OCI-LY7 (cell line): ENCODE measurements around the gene CFDP1. TPM values are rescaled to one million over a fixed set of nuclear protein-coding genes. Genes with fewer than 3 reads are reported as not detected.
A peak's percentile ranks its signal among the peaks of the same experiment; 100 is the strongest.

Experiments used
- BruUV-seq: library from RNA; stranded (reverse); fragments of 400-500 nt; replicated peaks from 2 replicates; lab custom pipeline; 2021; lab: Mats Ljungman, UMichigan
- CTCF ChIA-PET: fragments of 300-600 bp; sonication (Branson Sonifier 250); formaldehyde crosslinking; loops from one replicate; lab custom pipeline; 2022; ENCODE audit warnings: antibody characterized with exemption; ENCODE audit not compliant: unreplicated experiment; lab: Charles Lee
- POLR2A ChIA-PET: fragments of 300-600 bp; sonication (Branson Sonifier 250); formaldehyde crosslinking; loops from one replicate; lab custom pipeline; 2022; ENCODE audit warnings: antibody characterized with exemption; lab: Charles Lee
- DNase-seq: peaks from one replicate; pipeline ENCODE4 v3.0.0-alpha.2; 2015; ENCODE audit warnings: low spot score
- H2AFZ ChIP-seq: fragments of 200-600 bp; sonication (generic), shearing (Covaris generic); 2 replicates; pipeline ENCODE4 v1.6.1; 2014; ENCODE audit warnings: mild to moderate bottlenecking, antibody characterized with exemption, low read length, moderate library complexity
- H3K27ac ChIP-seq: fragments of 200-600 bp; sonication (generic); 2 replicates; pipeline ENCODE4 v1.5.1; 2014; ENCODE audit warnings: mixed run types, low read depth, mild to moderate bottlenecking, moderate library complexity, low read length, inconsistent platforms; ENCODE audit not compliant: poor library complexity, severe bottlenecking
- H3K36me3 ChIP-seq: fragments of 200-600 bp; sonication (generic); 2 replicates; pipeline ENCODE4 v1.6.1; 2014; ENCODE audit warnings: mild to moderate bottlenecking, antibody characterized with exemption, low read length, moderate library complexity, mixed read lengths; ENCODE audit not compliant: insufficient read depth
- H3K4me1 ChIP-seq: fragments of 200-600 bp; sonication (generic); 2 replicates; pipeline ENCODE4 v1.5.1; 2014; ENCODE audit warnings: mild to moderate bottlenecking, low read length; ENCODE audit not compliant: insufficient read depth, poor library complexity, severe bottlenecking
- H3K4me2 ChIP-seq: fragments of 200-600 bp; sonication (generic); 2 replicates; pipeline ENCODE4 v1.6.1; 2014; ENCODE audit warnings: mild to moderate bottlenecking, low read length
- H3K4me3 ChIP-seq: fragments of 200-600 bp; sonication (generic); 2 replicates; pipeline ENCODE4 v1.5.1; 2014; ENCODE audit warnings: mild to moderate bottlenecking, low read depth, low read length; ENCODE audit not compliant: poor library complexity, severe bottlenecking
- H3K79me2 ChIP-seq: fragments of 200-600 bp; sonication (generic); 2 replicates; pipeline ENCODE4 v1.6.1; 2016; ENCODE audit warnings: low read depth, mild to moderate bottlenecking, low read length, moderate library complexity, mixed read lengths; ENCODE audit not compliant: insufficient read depth
- H3K9me2 ChIP-seq: fragments of 200-600 bp; sonication (generic); 2 replicates; pipeline ENCODE4 v1.6.1; 2016; ENCODE audit warnings: mild to moderate bottlenecking, low read length, mixed read lengths; ENCODE audit not compliant: insufficient read depth
- H3K9me3 ChIP-seq: fragments of 200-600 bp; sonication (generic); 2 replicates; pipeline ENCODE4 v1.6.1; 2014; ENCODE audit warnings: mild to moderate bottlenecking, mixed run types, low read length, mixed read lengths
- H4K20me1 ChIP-seq: fragments of 200-600 bp; sonication (generic); 2 replicates; pipeline ENCODE4 v1.6.1; 2014; ENCODE audit warnings: mild to moderate bottlenecking, antibody characterized with exemption, low read length, moderate library complexity, mixed read lengths; ENCODE audit not compliant: insufficient read depth
- CTCF ChIP-seq: fragments of 200-600 bp; sonication (generic); conservative IDR thresholded peaks from 2 replicates; pipeline ENCODE4 v1.5.1; 2014; ENCODE audit warnings: mild to moderate bottlenecking, antibody characterized with exemption, low read length, moderate library complexity, mixed read lengths
- EZH2phosphoT487 ChIP-seq: fragments of 200-600 bp; sonication (generic); IDR thresholded peaks from 2 replicates; pipeline ENCODE4 v1.6.1; 2018; ENCODE audit warnings: low read depth, borderline replicate concordance, mild to moderate bottlenecking, mixed run types, antibody characterized with exemption, low read length, moderate library complexity, mixed read lengths
- intact Hi-C: fragments of 100-400 bp; cut with micrococcal nuclease; formaldehyde crosslinking; loops from one replicate; pipeline ENCODE4 v1.10.0; 2022; ENCODE audit not compliant: unreplicated experiment
- total RNA-seq, 2 experiments: library from RNA; depleted of rRNA in 1 of 2; stranded (reverse); fragments of >200 nt in 1 of 2; shearing (Covaris generic) in 1 of 2; gene quantifications; 2 replicates each; pipeline ENCODE4 v1.2.3, GENCODE V29; 2014 to 2022

The CFDP1 gene
- total RNA-seq, 2 experiments from 2014 or later: 30.0 to 57.6 TPM

- Histone ChIP-seq H3K4me3 (no peak overlapping the region), H3K9me2 (no peaks in the 10 kb centered on the region), H3K4me1 (no peaks in the 10 kb centered on the region), H3K27ac (no peak overlapping the region), H3K9me3 (no peaks in the 10 kb centered on the region), H4K20me1 (no peaks in the 10 kb centered on the region), H3K36me3 (no peaks in the 10 kb centered on the region), H2AFZ (0 out of 2 replicates have a peak overlapping the region, but pooled peaks have one; percentile 34), H3K4me2 (no peak overlapping the region), H3K79me2 (no peaks in the 10 kb centered on the region)
- ChIA-PET POLR2A (no interaction called here), CTCF (interaction anchor here (0.5 kb wide), 1 partner anchor 9 kb away, joined by 3 read pairs; no protein-coding TSS in a partner anchor)
- BruUV-seq: no TSS peak
- intact Hi-C loops: no loop called here
- DNase-seq: no peak
- TF ChIP-seq CTCF (no peak), EZH2phosphoT487 (no peak)
Observed at GRCh38 chr16:75478480-75479345, 45.4 kb upstream of the CFDP1 start.

DNA sequence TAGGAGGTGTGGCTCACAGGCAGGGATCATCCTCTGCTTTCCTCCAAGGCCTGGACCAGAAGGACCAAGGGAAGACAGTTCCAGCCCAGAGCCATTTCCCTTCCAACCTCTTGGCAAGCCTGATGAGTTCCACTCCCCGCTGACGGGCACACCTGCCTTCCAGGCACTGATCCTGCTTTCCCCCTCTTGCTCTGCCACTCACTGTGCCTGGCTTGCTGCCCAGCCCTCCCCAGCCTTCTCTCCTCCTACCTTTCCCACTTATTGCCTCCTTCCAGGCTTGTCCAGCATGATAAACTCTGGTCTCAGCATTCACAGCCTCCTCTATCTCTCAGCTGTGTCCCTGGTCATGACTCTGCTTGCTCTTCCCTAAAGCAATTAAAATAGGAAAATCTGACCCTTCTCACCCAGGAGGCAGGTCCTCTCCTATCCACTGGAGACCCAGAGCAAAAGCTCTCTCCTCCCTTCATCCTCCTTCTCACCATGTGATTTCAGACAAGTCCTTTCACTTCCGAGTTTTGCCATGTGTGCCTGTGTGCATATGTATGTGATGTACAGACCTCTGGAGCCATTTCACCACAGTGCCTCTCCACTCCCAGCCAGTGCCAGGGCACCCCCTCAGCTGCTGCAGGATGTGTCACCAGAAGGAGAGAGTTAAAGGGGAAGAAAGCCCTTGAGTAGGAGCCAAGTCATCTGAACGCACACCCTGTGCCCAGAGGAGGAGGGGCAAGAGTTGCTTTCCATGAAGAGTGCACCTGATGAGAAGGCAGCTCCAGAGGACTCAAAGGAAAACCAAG is 44.6 kb upstream of the CFDP1 start:
- H3K4me1 ChIP-seq: no peaks in the 10 kb centered on the region
- H3K27ac ChIP-seq: no peak overlapping the region
- no peaks in the 10 kb centered on the region for H3K79me2 ChIP-seq
- H3K9me2 ChIP-seq: no peaks in the 10 kb centered on the region
- ChIA-PET CTCF (interaction anchor here (0.5 to 1.0 kb wide), 2 partner anchors 8 to 92 kb away, joined by 3 to 4 read pairs; no protein-coding TSS in a partner anchor), POLR2A (interaction anchor here (1.1 kb wide), 1 partner anchor 129 kb away, joined by 3 read pairs; no protein-coding TSS in a partner anchor)
- no TSS peak for BruUV-seq
- H3K9me3 ChIP-seq: no peaks in the 10 kb centered on the region
- TF ChIP-seq EZH2phosphoT487 (no peak), CTCF (no peak)
- peak; percentile 13 for DNase-seq
- no peaks in the 10 kb centered on the region for H3K36me3 ChIP-seq
- peak overlapping the region; percentile 34 for H2AFZ ChIP-seq
- no peak overlapping the region for H3K4me2 ChIP-seq
- intact Hi-C loops: no loop called here
- H4K20me1 ChIP-seq: no peaks in the 10 kb centered on the region
- H3K4me3 ChIP-seq: no peak overlapping the region
